Endothelial cell of umbilical vein (primary cell): ENCODE results near the gene NUP58. TPM values are rescaled to one million over a fixed set of nuclear protein-coding genes. Genes with fewer than 3 reads are reported as not detected.

Source experiments
- BruUV-seq: library from RNA; stranded (reverse); fragments of 400-500 nt; replicated peaks from 2 replicates; lab custom pipeline; 2021; lab: Mats Ljungman, UMichigan
- CTCF ChIA-PET: fragments of 300-600, 350-600 bp; sonication (Branson Sonifier 250); formaldehyde crosslinking; loops from one replicate; lab custom pipeline; 2021; ENCODE audit warnings: antibody characterized with exemption, inconsistent platforms; lab: Charles Lee
- POLR2A ChIA-PET: fragments of 300-600, 350-600 bp; sonication (Branson Sonifier 250); formaldehyde crosslinking; loops from one replicate; lab custom pipeline; 2021; ENCODE audit warnings: antibody characterized with exemption, inconsistent platforms; lab: Charles Lee
- DNase-seq: peaks from one replicate; pipeline ENCODE4 v3.0.0-alpha.2; 2011; ENCODE audit warnings: low read depth, low spot score
- FAIRE-seq: peaks from 2 replicates; lab custom pipeline; 2011; peaks lifted over from hg19 to GRCh38; lab: Jason Lieb, UNC
- H2AFZ ChIP-seq: 2 replicates; pipeline ENCODE4 v1.6.0; 2012; ENCODE audit warnings: low read depth, low read length, control low read depth, inconsistent platforms
- H3K27ac ChIP-seq: 2 replicates; pipeline ENCODE4 v1.5.1; 2011; ENCODE audit warnings: low read depth, mild to moderate bottlenecking, control low read depth, low read length, moderate library complexity; ENCODE audit not compliant: insufficient read depth
- H3K27me3 ChIP-seq, 2 experiments: 2 replicates each; pipeline versions ENCODE4 v1.6.0 to v1.6.1; 2011; ENCODE audit warnings: low read length in 2 of 2, mixed read lengths in 1 of 2; ENCODE audit not compliant: control insufficient read depth in 2 of 2, insufficient read depth in 2 of 2
- H3K36me3 ChIP-seq, 2 experiments: 2 replicates in 1 of 2; 3 replicates in 1 of 2; pipeline ENCODE4 v1.5.1; 2011; ENCODE audit warnings: low read length in 2 of 2, mild to moderate bottlenecking in 1 of 2, moderate library complexity in 1 of 2; ENCODE audit not compliant: control insufficient read depth in 2 of 2, insufficient read depth in 2 of 2; ENCODE audit errors: extremely low read depth in 1 of 2
- H3K4me1 ChIP-seq: 3 replicates; pipeline ENCODE4 v1.5.1; 2011; ENCODE audit warnings: mild to moderate bottlenecking, low read length; ENCODE audit not compliant: control insufficient read depth, insufficient read depth; ENCODE audit errors: extremely low read depth
- H3K4me2 ChIP-seq: 2 replicates; pipeline ENCODE4 v1.6.1; 2011; ENCODE audit warnings: low read length, control low read depth, mixed read lengths; ENCODE audit not compliant: insufficient read depth
- H3K4me3 ChIP-seq, 3 experiments: fragments of 200-600 bp in 1 of 3; sonication (generic), shearing (Covaris generic) in 1 of 3; replicated peaks in 1 of 3; 2 replicates each; pipeline ENCODE4 v1.5.1; 2011 to 2016; ENCODE audit warnings: control low read depth in 3 of 3, low read length in 3 of 3, mild to moderate bottlenecking in 2 of 3, inconsistent platforms in 1 of 3, low read depth in 1 of 3, moderate library complexity in 1 of 3; ENCODE audit not compliant: insufficient read depth in 1 of 3
- H3K79me2 ChIP-seq: 2 replicates; pipeline ENCODE4 v1.6.0; 2012; ENCODE audit warnings: low read length, inconsistent platforms; ENCODE audit not compliant: control insufficient read depth, insufficient read depth
- H3K9ac ChIP-seq: replicated peaks from 2 replicates; pipeline ENCODE3; 2011; ENCODE audit warnings: low read length, control low read depth; ENCODE audit not compliant: insufficient read depth; ENCODE audit errors: extremely low read depth
- H3K9me1 ChIP-seq: replicated peaks from 3 replicates; pipeline ENCODE4 v1.6.0; 2011; ENCODE audit warnings: mild to moderate bottlenecking, low read length; ENCODE audit not compliant: control insufficient read depth, insufficient read depth; ENCODE audit errors: extremely low read depth
- H3K9me3 ChIP-seq: replicated peaks from 2 replicates; pipeline ENCODE4 v1.5.1; 2012; ENCODE audit warnings: low read length, inconsistent platforms; ENCODE audit not compliant: control insufficient read depth, insufficient read depth
- H4K20me1 ChIP-seq: replicated peaks from 2 replicates; pipeline ENCODE3; 2011; ENCODE audit warnings: mild to moderate bottlenecking, low read length; ENCODE audit not compliant: control insufficient read depth, insufficient read depth; ENCODE audit errors: extremely low read depth
- EZH2 ChIP-seq: IDR thresholded peaks from 2 replicates; pipeline ENCODE4 v1.6.1; 2012; ENCODE audit warnings: borderline replicate concordance, low read depth, mild to moderate bottlenecking, moderate library complexity, low read length, inconsistent platforms; ENCODE audit not compliant: severe bottlenecking
- FOS ChIP-seq: IDR thresholded peaks from 2 replicates; pipeline ENCODE4 v1.6.1; 2011; ENCODE audit warnings: mild to moderate bottlenecking, low read length, moderate library complexity, borderline replicate concordance; ENCODE audit not compliant: insufficient read depth
- MYC ChIP-seq: IDR thresholded peaks from one replicate; pipeline ENCODE4 v1.6.1; 2011; ENCODE audit warnings: mild to moderate bottlenecking, low read depth, low read length
- POLR2A ChIP-seq: IDR thresholded peaks from 2 replicates; pipeline ENCODE4 v1.6.1; 2012; ENCODE audit warnings: low read depth, mild to moderate bottlenecking, control low read depth, low read length
- dilution Hi-C: fragments of 300-500 bp; cut with MboI; formaldehyde crosslinking; loops from one replicate; pipeline ENCODE4 v1.15.0; 2019; ENCODE audit warnings: low sequenced_read_pairs; ENCODE audit not compliant: extremely low pct_ligation_motif_present
- intact Hi-C: fragments of 100-400 bp; cut with micrococcal nuclease; formaldehyde crosslinking; loops from one replicate; pipeline ENCODE4 v1.10.0; 2022
- polyA plus RNA-seq, 4 experiments: library from polyadenylated mRNA; depleted of rRNA in 3 of 4; stranded (reverse) in 3 of 4; unstranded in 1 of 4; fragments of >200 nt; gene quantifications; 2 replicates each; pipeline versions ENCODE4 v1.2.1 to v1.2.3, GENCODE V29; 2011 to 2012; ENCODE audit warnings: missing spikeins in 1 of 4
- total RNA-seq: library from RNA; stranded (reverse); gene quantifications from 2 replicates; pipeline ENCODE4 v1.2.3, GENCODE V29; 2021

NUP58 gene
- total and polyA plus RNA-seq, 2 donors (not counting 3 experiments of a cell fraction or from before 2014, with no cell fraction given) = 28.5 to 49.6 TPM

DNA sequence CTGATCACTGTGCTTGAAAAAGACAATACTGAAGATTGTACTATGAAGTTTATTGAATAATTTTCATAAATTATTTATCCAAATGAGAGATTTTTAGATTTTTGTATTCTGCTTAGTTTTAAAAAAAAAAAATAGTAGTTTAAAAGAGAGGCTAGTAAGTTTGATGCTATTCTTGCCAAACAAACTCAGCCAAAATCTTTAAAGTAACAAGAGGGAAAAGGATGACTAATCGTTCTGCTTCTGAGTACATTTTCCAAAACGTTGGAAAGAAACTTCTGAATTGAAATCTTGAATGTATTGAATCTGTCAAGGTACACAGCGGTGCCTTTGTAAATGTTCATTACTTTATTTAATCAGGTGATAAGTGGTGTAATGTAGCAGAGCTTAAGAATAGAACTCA is 34.4 kb downstream of the NUP58 start:
- Histone ChIP-seq H3K9ac (no peak overlapping the region), H2AFZ (no peak overlapping the region), H3K36me3 (peaks cover 6 to 31% of the 10 kb centered on the region in 2 experiments), H3K4me3 (no peak overlapping the region), H3K27ac (no peak overlapping the region), H3K79me2 (peaks cover 17% of the 10 kb centered on the region), H4K20me1 (peaks cover 3% of the 10 kb centered on the region), H3K9me3 (no peaks in the 10 kb centered on the region), H3K4me2 (no peak overlapping the region), H3K27me3 (no peaks in the 10 kb centered on the region), H3K4me1 (no peaks in the 10 kb centered on the region), H3K9me1 (no peaks in the 10 kb centered on the region)
- POLR2A ChIA-PET = no interaction called here
- no TSS peak for BruUV-seq
- TF ChIP-seq EZH2 (no peak), MYC (no peak)
- FAIRE-seq (no peak), DNase-seq (no peak)
- dilution Hi-C loops = no loop called here
- CTCF ChIA-PET = no interaction called here
- intact Hi-C loops = no loop called here

DNA sequence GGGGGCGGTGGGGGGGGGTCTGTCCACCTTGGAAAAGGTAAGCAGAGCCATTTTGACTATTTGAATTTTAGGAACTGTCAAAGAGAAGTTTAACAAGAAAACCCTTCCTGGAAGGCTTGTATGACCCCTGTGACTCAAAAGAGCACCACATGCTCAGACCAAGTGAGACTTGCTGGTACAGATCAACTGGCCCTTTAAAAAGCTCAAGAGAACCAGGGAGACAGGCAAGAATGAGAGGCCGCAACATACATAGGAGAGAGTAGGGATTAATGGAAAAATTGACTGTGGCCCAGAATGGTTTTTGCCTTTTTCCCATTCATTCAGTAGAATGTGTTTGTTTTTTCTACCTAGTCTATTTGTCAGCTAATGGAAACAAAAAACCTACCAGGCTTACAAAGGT is 44.2 kb downstream of the NUP58 start:
- dilution Hi-C loops (no loop called here), intact Hi-C loops (no loop called here)
- POLR2A ChIA-PET = no interaction called here
- DNase-seq (no peak), FAIRE-seq (no peak)
- no TSS peak for BruUV-seq
- CTCF ChIA-PET = interaction anchor here (2.4 kb wide), 1 partner anchor 30 kb away, joined by 9 read pairs; no protein-coding TSS in a partner anchor
- H3K4me1 ChIP-seq = no peaks in the 10 kb centered on the region
- TF ChIP-seq POLR2A (peak; percentile 22), FOS (no peak)
- H3K9me1 ChIP-seq = no peaks in the 10 kb centered on the region
- H3K27ac ChIP-seq = no peak overlapping the region
- H3K79me2 ChIP-seq = no peaks in the 10 kb centered on the region
- no peaks in the 10 kb centered on the region for H3K27me3 ChIP-seq
- H2AFZ ChIP-seq = no peak overlapping the region
- H3K4me3 ChIP-seq = no peak overlapping the region
- no peaks in the 10 kb centered on the region for H3K36me3 ChIP-seq
- no peaks in the 10 kb centered on the region for H4K20me1 ChIP-seq
- no peak overlapping the region for H3K9ac ChIP-seq
- no peak overlapping the region for H3K4me2 ChIP-seq
- no peaks in the 10 kb centered on the region for H3K9me3 ChIP-seq
